Effector CD8-positive, alpha-beta T cell (primary cell): ENCODE data around the gene HAT1.
"Not testable (repeated sequence)": the region's sequence is repeated elsewhere in the genome, so short reads cannot be mapped to it uniquely, and the experiment has no call there.

ENCODE experiments used
- DNase-seq: peaks from one replicate; lab custom pipeline; 2025; lab: John Stamatoyannopoulos, UW

Gene HAT1

GRCh38 chr2:171972329-171972982, 50.2 kb downstream of the HAT1 start:
- no peak for DNase-seq

- DNase-seq: no peak
Observed at GRCh38 chr2:171979103-171979502, 56.8 kb downstream of the HAT1 start.

GRCh38 chr2:171983924-171984323, 61.7 kb downstream of the HAT1 start:
- not testable (repeated sequence) for DNase-seq

- DNase-seq: no peak
Observed at GRCh38 chr2:171985076-171985475, 62.8 kb downstream of the HAT1 start.

GRCh38 chr2:171986778-171987177, 64.5 kb downstream of the HAT1 start:
- DNase-seq: no peak

GRCh38 chr2:171991027-171991426, 68.8 kb downstream of the HAT1 start:
- DNase-seq: no peak

- no peak for DNase-seq
Observed at GRCh38 chr2:171995586-171995985, 73.3 kb downstream of the HAT1 start.

- DNase-seq: no peak
Observed at GRCh38 chr2:171996021-171996420, 73.8 kb downstream of the HAT1 start.

GRCh38 chr2:171997031-171997430, 74.8 kb downstream of the HAT1 start:
- DNase-seq: not testable (repeated sequence)

GRCh38 chr2:171999161-171999560, 76.9 kb downstream of the HAT1 start:
- DNase-seq: no peak

- peak; percentile 71 for DNase-seq
Observed at GRCh38 chr2:171999604-172000469, 77.6 kb downstream of the HAT1 start, which contains the start of gene METAP1D. Gene METAP1D, plus strand, starts transcription at chr2:171999953. Its CDS starts 17 bp downstream, at chr2:171999970.

GRCh38 chr2:172000696-172001361, 78.6 kb downstream of the HAT1 start:
- DNase-seq: no peak

GRCh38 chr2:172007372-172007771, 85.1 kb downstream of the HAT1 start:
- DNase-seq: no peak

- no peak for DNase-seq
Observed at GRCh38 chr2:172009823-172010222, 87.6 kb downstream of the HAT1 start.

GRCh38 chr2:172011812-172012575, 89.7 kb downstream of the HAT1 start:
- no peak for DNase-seq

- DNase-seq: no peak
Observed at GRCh38 chr2:172012677-172013391, 90.6 kb downstream of the HAT1 start.

GRCh38 chr2:172013396-172013795, 91.1 kb downstream of the HAT1 start:
- no peak for DNase-seq

GRCh38 chr2:172021074-172021931, 99.0 kb downstream of the HAT1 start:
- DNase-seq: no peak

- DNase-seq: no peak
Observed at GRCh38 chr2:172021955-172022354, 99.7 kb downstream of the HAT1 start.

GRCh38 chr2:172031536-172031935, 109.3 kb downstream of the HAT1 start:
- DNase-seq: no peak
